Ovary (tissue), 3 donors: ENCODE data around the gene ROBO3.

ENCODE experiments used
- CTCF ChIP-seq, 3 donors: fragments of 450-650 bp in 2 of 3; fragments of 200-600 bp in 1 of 3; IDR thresholded peaks; one replicate each; pipeline versions ENCODE4 v1.5.1 to v1.8.0; 2016 to 2022; ENCODE audit warnings: antibody characterized with exemption in 3 of 3, mild to moderate bottlenecking in 1 of 3
- EP300 ChIP-seq: sonication (generic); formaldehyde crosslinking; IDR thresholded peaks from one replicate; pipeline ENCODE4 v1.6.1; 2017; ENCODE audit warnings: antibody characterized with exemption
- POLR2A ChIP-seq: fragments of 450-650 bp; IDR thresholded peaks from one replicate; pipeline ENCODE4 v1.6.1; 2017; ENCODE audit warnings: antibody characterized with exemption, mild to moderate bottlenecking, moderate library complexity
- donor health status: DM: no; HTN: no; CAD: no.

GRCh38 chr11:124831897-124832296, 33.3 kb upstream of the ROBO3 start:
- TF ChIP-seq POLR2A: no peak
- TF ChIP-seq CTCF (IDR thresholded peaks at IDR 0.05): no peak
- no peak for TF ChIP-seq EP300
